Retinal pigment epithelial cell (primary cell): ENCODE results near the gene PSMD14.

ENCODE experiments used
- DNase-seq: peaks from one replicate; pipeline ENCODE4 v3.0.0-alpha.2; 2010; ENCODE audit warnings: low read depth
- H3K4me3 ChIP-seq: 2 replicates; pipeline ENCODE4 v1.5.1; 2011; ENCODE audit warnings: mild to moderate bottlenecking, low read length, control low read depth, moderate library complexity
- CTCF ChIP-seq: conservative IDR thresholded peaks from 2 replicates; pipeline ENCODE4 v1.5.1; 2011; ENCODE audit warnings: low read depth, low read length, control low read depth, inconsistent platforms

Gene PSMD14

GRCh38 chr2:161283926-161284325 lies 24.3 kb upstream of the PSMD14 start:
- DNase-seq = no peak

GRCh38 chr2:161303535-161304050 lies 4.6 kb upstream of the PSMD14 start:
- DNase-seq = no peak
- H3K4me3 ChIP-seq = no peak overlapping the region
- TF ChIP-seq CTCF = no peak

More at GRCh38 chr2:161283926-161284325, 24.3 kb upstream of the PSMD14 start:
- H3K4me3 ChIP-seq = no peak overlapping the region
- no peak for TF ChIP-seq CTCF

- no peak overlapping the region for H3K4me3 ChIP-seq
- no peak for DNase-seq
- no peak for TF ChIP-seq CTCF
Observed at GRCh38 chr2:161306919-161307318, 1.3 kb upstream of the PSMD14 start.

- no peak for DNase-seq
- peak overlapping the region; percentile 87 for H3K4me3 ChIP-seq
- TF ChIP-seq CTCF = no peak
Observed at GRCh38 chr2:161307676-161308075, 549 bp upstream of the PSMD14 start.

GRCh38 chr2:161312996-161313395 lies 4.8 kb downstream of the PSMD14 start:
- no peak for DNase-seq
- H3K4me3 ChIP-seq = no peak overlapping the region
- no peak for TF ChIP-seq CTCF

- TF ChIP-seq CTCF = no peak
- no peak overlapping the region for H3K4me3 ChIP-seq
- no peak for DNase-seq
Observed at GRCh38 chr2:161315380-161315779, 7.2 kb downstream of the PSMD14 start.

- no peak for DNase-seq
- no peak for TF ChIP-seq CTCF
- H3K4me3 ChIP-seq = no peak overlapping the region
Observed at GRCh38 chr2:161316701-161317100, 8.5 kb downstream of the PSMD14 start.
